Measurements from ENCODE around the gene CLPTM1L. TPM values are rescaled to one million over a fixed set of nuclear protein-coding genes. Genes with fewer than 3 reads are reported as not detected.
A peak's percentile ranks its signal among the peaks of the same experiment; 100 is the strongest.

Gene CLPTM1L
- total and polyA plus RNA-seq, 8 donors = 60.8 to 202 (median 117) TPM

- no peaks in the 10 kb centered on the region for H3K9me3 ChIP-seq
- H3K27me3 ChIP-seq = peaks cover 0 to 65% (median 5%) of the 10 kb centered on the region in 3 donors
- H3K36me3 ChIP-seq = no peaks in the 10 kb centered on the region
- peaks cover 15 to 23% (median 20%) of the 10 kb centered on the region in 4 donors for H3K4me1 ChIP-seq
- 0 to 1% (median 0%) methylated on average over 26 to 36 of the region's 36 CpGs for WGBS, 5 donors
- H3K4me3 ChIP-seq = peak overlapping the region; percentile 53 to 73 (median 64)
- peak overlapping the region; percentile 77 to 96 (median 90) for H3K27ac ChIP-seq
- no peak for TF ChIP-seq EP300 (IDR thresholded peaks at IDR 0.05)
- TF ChIP-seq, protein P1, sequence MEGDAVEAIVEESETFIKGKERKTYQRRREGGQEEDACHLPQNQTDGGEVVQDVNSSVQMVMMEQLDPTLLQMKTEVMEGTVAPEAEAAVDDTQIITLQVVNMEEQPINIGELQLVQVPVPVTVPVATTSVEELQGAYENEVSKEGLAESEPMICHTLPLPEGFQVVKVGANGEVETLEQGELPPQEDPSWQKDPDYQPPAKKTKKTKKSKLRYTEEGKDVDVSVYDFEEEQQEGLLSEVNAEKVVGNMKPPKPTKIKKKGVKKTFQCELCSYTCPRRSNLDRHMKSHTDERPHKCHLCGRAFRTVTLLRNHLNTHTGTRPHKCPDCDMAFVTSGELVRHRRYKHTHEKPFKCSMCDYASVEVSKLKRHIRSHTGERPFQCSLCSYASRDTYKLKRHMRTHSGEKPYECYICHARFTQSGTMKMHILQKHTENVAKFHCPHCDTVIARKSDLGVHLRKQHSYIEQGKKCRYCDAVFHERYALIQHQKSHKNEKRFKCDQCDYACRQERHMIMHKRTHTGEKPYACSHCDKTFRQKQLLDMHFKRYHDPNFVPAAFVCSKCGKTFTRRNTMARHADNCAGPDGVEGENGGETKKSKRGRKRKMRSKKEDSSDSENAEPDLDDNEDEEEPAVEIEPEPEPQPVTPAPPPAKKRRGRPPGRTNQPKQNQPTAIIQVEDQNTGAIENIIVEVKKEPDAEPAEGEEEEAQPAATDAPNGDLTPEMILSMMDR (IDR thresholded peaks at IDR 0.05) = no peak
- TF ChIP-seq POLR2AphosphoS5 (IDR thresholded peaks at IDR 0.05) = peak in 2 of 3 donors; percentile 51 to 59
- no peak for TF ChIP-seq POLR2A (IDR thresholded peaks at IDR 0.05)
- intact Hi-C loops (cut with DNase I; ENCODE audit: low total_unique reads) = no loop called here
- peak; percentile 85 to 88 for DNase-seq
These were observed 41.4 kb upstream of the CLPTM1L start for GRCh38 chr5:1386274-1386717.

- intact Hi-C loops (cut with DNase I; ENCODE audit: low total_unique reads) = no loop called here
- 9 to 22% (median 11%) methylated on average over 27 to 48 of the region's 48 CpGs for WGBS, 5 donors
- TF ChIP-seq, protein P1 (IDR thresholded peaks at IDR 0.05) = no peak
- TF ChIP-seq POLR2A (IDR thresholded peaks at IDR 0.05) (peak in 2 of 4 donors; percentile 50 to 57), POLR2AphosphoS5 (IDR thresholded peaks at IDR 0.05) (peak in 2 of 3 donors; percentile 85 to 91)
- no peaks in the 10 kb centered on the region for H3K36me3 ChIP-seq
- peak overlapping the region; percentile 53 to 73 (median 64) for H3K4me3 ChIP-seq
- peaks cover 15 to 25% (median 23%) of the 10 kb centered on the region in 4 donors for H3K4me1 ChIP-seq
- H3K27ac ChIP-seq = peak overlapping the region; percentile 77 to 96 (median 90)
- peaks cover 0 to 65% (median 0%) of the 10 kb centered on the region in 3 donors for H3K27me3 ChIP-seq
- peak; percentile 94 to 97 for DNase-seq
- H3K9me3 ChIP-seq = no peaks in the 10 kb centered on the region
These were observed 40.7 kb upstream of the CLPTM1L start for GRCh38 chr5:1385395-1386273.

- Histone ChIP-seq H3K27me3 (peaks cover 0 to 67% (median 0%) of the 10 kb centered on the region in 3 donors), H3K36me3 (no peaks in the 10 kb centered on the region), H3K9me3 (no peaks in the 10 kb centered on the region), H3K4me3 (no peak overlapping the region), H3K4me1 (peaks cover 15 to 34% (median 29%) of the 10 kb centered on the region in 4 donors), H3K27ac (no peak overlapping the region)
- intact Hi-C loops (cut with DNase I; ENCODE audit: low total_unique reads) = no loop called here
- 80 to 85% (median 82%) methylated on average over 10 of the region's 10 CpGs for WGBS, 5 donors
- TF ChIP-seq EP300 (IDR thresholded peaks at IDR 0.05) (no peak), POLR2A (IDR thresholded peaks at IDR 0.05) (no peak), POLR2AphosphoS5 (IDR thresholded peaks at IDR 0.05) (no peak)
- TF ChIP-seq, protein P1 (IDR thresholded peaks at IDR 0.05) = no peak
- DNase-seq = no peak
These were observed 39.6 kb upstream of the CLPTM1L start for GRCh38 chr5:1384521-1384920.

DNA sequence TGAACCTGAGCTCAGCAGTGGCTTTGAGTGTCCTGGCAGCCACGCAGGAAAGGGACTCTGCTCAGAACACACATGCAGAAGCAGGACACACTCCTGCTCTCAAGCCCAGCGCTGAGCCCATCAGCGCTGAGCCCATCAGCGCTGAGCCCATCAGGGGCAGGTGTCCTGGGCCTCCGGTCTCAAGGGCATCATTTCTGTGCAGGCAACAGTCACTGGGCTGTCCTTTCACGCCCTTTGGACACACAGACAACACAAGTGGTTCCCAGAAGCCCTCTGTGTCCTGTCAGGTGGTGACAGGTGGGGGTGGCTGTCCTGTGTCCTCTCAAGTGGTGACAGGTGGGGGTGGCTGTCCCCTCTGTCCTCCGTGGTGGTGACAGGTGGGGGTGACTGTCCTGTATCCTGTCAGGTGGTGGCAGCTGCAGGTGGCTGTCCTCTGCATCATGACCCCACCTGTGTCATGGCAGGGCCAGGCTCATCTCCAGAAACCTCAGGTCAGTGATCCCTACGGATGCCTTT is 39.0 kb upstream of the CLPTM1L start:
- Histone ChIP-seq H3K27me3 (peaks cover 0 to 67% (median 0%) of the 10 kb centered on the region in 3 donors), H3K9me3 (no peaks in the 10 kb centered on the region), H3K4me3 (no peak overlapping the region), H3K36me3 (no peaks in the 10 kb centered on the region), H3K27ac (no peak overlapping the region), H3K4me1 (peaks cover 15 to 34% (median 29%) of the 10 kb centered on the region in 4 donors)
- no peak for DNase-seq
- WGBS, 5 donors = 75 to 83% (median 78%) methylated on average over 8 of the region's 8 CpGs
- no peak for TF ChIP-seq POLR2AphosphoS5 (IDR thresholded peaks at IDR 0.05)
- TF ChIP-seq, protein P1 (IDR thresholded peaks at IDR 0.05) = no peak
- TF ChIP-seq EP300 (IDR thresholded peaks at IDR 0.05) = no peak
- TF ChIP-seq POLR2A (IDR thresholded peaks at IDR 0.05) = no peak
- intact Hi-C loops (cut with DNase I; ENCODE audit: low total_unique reads) = no loop called here

All from stomach (tissue), 9 donors.